A673 (cell line): Measurements from ENCODE around the gene PBXIP1.

Source experiments
- EZH2 ChIP-seq: fragments of 200-600 bp; sonication (generic); IDR thresholded peaks from 2 replicates; pipeline ENCODE4 v1.6.1; 2017; ENCODE audit warnings: borderline replicate concordance, low read depth, mild to moderate bottlenecking, mixed read lengths, antibody characterized with exemption, low read length; ENCODE audit not compliant: poor library complexity, severe bottlenecking
- TF ChIP-seq, protein P1 (sequence below): fragments of 300-800, 200-600 bp; sonication (generic); conservative IDR thresholded peaks from 2 replicates; pipeline ENCODE4 v1.5.1; 2017; ENCODE audit warnings: low read depth, mild to moderate bottlenecking, antibody characterized with exemption, low read length, moderate library complexity, mixed read lengths

DNA sequence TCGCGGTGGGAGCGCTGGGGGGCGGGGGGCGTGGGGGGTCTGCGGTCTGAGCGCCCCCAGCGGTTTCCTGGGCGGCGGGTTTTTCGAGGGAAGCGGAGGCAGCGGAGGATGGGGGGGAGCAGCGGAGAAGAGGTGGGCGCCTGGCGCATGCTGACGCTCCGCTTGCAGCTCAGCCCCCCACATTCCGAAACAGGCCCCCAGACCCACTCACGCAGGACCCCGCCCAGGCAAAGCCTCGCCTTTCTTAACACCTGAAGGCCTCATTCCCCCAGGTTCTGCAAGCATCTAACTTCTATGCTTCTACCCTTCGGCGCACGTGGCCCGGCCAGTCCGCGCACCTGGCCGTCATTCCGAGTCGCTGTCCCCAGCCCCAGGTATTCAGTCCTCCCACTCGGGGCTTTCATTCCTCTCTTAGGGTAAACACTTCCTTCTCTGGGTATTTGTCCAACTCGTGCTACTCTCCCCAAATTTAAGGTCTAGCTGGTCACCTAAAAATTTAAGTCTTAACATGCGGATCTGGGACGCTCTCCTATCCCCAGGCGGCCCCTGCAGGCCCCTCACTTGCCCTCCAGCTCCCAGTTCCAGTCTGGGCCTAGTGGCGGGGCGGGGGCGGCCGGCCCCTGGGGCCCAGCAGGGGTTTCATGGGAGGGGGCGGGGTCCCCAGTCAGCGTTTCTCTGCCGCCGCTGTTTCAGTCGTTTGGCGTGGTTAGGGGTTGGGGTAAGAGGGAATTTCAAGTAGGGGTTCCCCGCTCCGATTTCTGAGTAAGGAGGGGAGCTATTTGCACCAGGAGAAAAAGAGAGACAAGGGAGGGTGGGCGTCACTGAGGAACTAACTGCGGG, 43.9 kb upstream of the PBXIP1 start:
- TF ChIP-seq, protein P1, sequence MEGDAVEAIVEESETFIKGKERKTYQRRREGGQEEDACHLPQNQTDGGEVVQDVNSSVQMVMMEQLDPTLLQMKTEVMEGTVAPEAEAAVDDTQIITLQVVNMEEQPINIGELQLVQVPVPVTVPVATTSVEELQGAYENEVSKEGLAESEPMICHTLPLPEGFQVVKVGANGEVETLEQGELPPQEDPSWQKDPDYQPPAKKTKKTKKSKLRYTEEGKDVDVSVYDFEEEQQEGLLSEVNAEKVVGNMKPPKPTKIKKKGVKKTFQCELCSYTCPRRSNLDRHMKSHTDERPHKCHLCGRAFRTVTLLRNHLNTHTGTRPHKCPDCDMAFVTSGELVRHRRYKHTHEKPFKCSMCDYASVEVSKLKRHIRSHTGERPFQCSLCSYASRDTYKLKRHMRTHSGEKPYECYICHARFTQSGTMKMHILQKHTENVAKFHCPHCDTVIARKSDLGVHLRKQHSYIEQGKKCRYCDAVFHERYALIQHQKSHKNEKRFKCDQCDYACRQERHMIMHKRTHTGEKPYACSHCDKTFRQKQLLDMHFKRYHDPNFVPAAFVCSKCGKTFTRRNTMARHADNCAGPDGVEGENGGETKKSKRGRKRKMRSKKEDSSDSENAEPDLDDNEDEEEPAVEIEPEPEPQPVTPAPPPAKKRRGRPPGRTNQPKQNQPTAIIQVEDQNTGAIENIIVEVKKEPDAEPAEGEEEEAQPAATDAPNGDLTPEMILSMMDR: no peak
- TF ChIP-seq EZH2: no peak
